ENCODE measurements around the gene ZSWIM3. TPM values are rescaled to one million over a fixed set of nuclear protein-coding genes. Genes with fewer than 3 reads are reported as not detected.

ZSWIM3 gene
- 1 to 10 TPM; 7.1 to 7.6 TPM for total RNA-seq

DNA sequence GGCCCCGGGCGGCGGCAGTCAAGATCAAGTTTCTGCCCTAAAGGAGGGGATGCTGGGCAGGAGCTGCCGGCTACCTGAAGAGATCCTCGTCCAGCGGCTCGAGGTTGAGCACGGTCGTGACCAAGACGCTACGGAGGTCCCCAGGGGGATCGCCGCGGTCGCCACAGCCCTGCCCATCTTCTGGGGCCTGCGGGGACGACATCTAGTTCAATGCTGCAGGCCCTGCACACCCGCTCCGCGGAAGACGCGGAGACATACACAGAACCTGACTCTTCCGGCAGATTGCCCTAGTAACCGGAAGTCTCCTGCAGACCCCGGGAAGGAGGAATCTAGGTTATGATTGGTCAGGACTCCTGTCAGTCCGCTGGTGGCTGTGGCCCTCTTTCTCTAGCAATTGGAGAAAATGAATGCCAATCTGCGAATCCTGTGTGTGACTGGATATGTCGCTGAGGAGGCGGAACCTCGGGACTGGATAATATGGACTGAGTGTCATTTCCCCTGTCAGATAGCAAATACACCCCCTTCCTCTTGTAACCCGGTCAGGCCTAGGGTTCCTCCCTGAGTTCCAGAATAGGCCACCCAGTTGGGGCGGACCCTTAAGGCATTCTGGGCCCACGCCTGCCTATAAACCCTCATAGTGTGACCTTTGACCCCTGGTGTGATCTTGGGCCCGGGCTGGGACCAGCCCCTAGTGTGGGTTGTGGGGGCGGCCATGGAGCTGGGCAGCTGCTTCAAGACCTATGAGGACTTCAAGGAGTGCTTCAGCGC, at the start of gene ZSWIM3, which contains the start of gene ACOT8:
ZSWIM3 (plus strand) TSS at position 501 of the 768 bp plus-strand sequence; CDS start at position 713, 212 bp downstream.
ACOT8 (minus strand) TSS at position 279 of the 768 bp plus-strand sequence; CDS start at position 202, 77 bp downstream.
- Mint-ChIP-seq H3K36me3 (ENCODE audit: low read depth) (peaks cover 15% of the 10 kb centered on the region), H3K4me1 (peaks cover 11% of the 10 kb centered on the region), H3K27ac (peak within 1 kb of the TSS; percentile 97), H3K4me3 (peak within 1 kb of the TSS; percentile 97), H3K27me3 (no peaks in the 10 kb centered on the region), H3K9me3 (no peaks in the 10 kb centered on the region)
- ATAC-seq (replicated peaks): peak; percentile 99

DNA sequence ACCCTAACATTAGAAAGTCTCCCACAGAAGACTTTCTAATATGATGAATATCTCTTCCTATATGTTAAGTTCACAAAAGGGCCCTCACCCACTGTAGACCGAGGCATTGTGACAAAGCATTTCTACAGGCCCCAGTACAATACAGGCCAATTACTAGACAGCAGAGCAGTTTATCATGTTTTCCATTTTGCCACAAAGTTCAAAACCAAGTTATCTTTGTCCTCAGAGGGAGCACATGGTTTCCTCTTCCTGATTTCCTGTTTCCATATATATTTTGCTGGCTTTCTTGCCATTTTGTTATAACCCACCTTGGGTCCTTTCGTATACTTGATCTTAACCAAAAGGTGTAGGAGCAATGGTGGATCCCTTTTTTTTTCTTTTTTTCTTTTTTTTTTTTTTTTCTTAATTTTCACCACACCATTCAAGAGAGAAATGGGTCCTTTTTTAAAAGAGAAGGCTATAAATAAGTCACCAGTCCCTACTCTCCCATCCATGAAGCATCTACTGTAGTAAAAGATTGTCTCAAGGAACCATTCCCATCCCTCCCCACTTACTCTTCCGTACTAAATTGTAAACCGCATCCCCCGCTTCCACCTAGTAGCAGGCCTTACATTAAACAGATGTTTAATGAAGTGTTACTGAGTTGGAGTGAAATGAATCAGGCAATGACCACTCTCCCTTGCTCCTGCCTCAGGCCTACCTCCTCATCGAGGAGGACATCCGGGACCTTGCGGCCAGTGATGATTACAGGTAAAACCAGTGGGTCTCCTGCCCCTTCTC, 47.0 kb upstream of the ZSWIM3 start:
- Mint-ChIP-seq H3K9me3 (no peaks in the 10 kb centered on the region), H3K4me3 (no peak overlapping the region), H3K27me3 (no peaks in the 10 kb centered on the region), H3K27ac (peak overlapping the region; percentile 13), H3K4me1 (no peaks in the 10 kb centered on the region), H3K36me3 (ENCODE audit: low read depth) (peaks cover 97% of the 10 kb centered on the region)
- no peak for ATAC-seq (replicated peaks)

DNA sequence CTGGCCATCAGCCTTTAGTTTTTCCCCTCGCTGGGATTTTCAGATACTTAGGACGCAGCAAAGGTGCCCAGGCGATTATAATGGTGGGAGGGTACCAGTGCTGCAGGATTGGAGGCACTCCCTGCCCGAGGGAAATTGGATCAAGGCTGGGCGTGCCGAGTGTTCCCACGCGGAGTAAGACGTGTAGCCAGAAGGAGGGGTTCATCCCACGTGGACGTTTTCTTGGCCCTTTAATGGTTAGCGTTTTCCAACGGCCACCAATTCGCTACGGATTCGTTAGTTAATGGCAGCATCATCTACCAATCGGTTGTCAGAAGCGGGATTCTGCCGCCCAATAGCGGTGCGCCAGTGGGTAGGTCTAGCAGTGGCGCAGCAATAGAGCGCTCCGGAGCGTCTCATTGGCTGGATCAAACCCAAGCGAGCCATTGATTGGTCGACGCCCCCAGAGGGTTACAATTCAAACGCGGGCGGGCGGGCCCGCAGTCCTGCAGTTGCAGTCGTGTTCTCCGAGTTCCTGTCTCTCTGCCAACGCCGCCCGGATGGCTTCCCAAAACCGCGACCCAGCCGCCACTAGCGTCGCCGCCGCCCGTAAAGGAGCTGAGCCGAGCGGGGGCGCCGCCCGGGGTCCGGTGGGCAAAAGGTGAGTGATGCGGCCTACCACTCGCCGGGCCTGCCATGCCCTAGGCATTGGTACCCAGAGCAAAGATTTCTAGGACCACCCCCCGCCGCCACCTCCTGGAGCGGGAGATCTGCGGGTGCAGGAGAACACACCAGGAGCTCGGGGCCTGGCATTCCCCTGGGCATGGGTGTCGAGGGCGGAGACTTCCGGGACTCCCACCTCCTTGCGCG, 45.0 kb upstream of the ZSWIM3 start, which contains the start of gene UBE2C:
UBE2C (plus strand) TSS at position 488 of the 849 bp plus-strand sequence; CDS start at position 540, 52 bp downstream.
- Mint-ChIP-seq H3K36me3 (ENCODE audit: low read depth) (peaks cover 93% of the 10 kb centered on the region), H3K9me3 (no peaks in the 10 kb centered on the region), H3K4me1 (no peaks in the 10 kb centered on the region), H3K27ac (peak within 1 kb of the TSS; percentile 92), H3K4me3 (peak within 1 kb of the TSS; percentile 94), H3K27me3 (no peaks in the 10 kb centered on the region)
- peak; percentile 100 for ATAC-seq (replicated peaks)

DNA sequence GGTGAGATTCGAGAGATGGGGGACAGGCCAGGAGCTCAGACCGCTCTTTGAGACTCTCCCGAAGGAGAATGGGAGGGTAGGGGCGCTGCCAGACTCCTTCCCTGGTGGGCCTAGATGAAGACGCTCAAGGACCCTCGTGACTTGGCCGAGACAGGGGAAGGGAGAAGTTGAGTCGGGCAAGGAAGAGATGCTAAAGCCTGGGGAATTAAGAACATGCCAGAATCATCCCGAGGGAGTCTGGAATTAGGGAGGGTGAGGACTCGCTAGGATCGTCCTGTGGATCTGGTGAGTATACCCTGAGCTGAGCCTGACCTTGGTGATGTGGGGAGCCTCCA, 44.4 kb upstream of the ZSWIM3 start:
- Mint-ChIP-seq H3K27me3 (no peaks in the 10 kb centered on the region), H3K4me3 (peak overlapping the region; percentile 94), H3K36me3 (ENCODE audit: low read depth) (peaks cover 87% of the 10 kb centered on the region), H3K9me3 (no peaks in the 10 kb centered on the region), H3K4me1 (no peaks in the 10 kb centered on the region), H3K27ac (peak overlapping the region; percentile 92)
- no peak for ATAC-seq (replicated peaks)

DNA sequence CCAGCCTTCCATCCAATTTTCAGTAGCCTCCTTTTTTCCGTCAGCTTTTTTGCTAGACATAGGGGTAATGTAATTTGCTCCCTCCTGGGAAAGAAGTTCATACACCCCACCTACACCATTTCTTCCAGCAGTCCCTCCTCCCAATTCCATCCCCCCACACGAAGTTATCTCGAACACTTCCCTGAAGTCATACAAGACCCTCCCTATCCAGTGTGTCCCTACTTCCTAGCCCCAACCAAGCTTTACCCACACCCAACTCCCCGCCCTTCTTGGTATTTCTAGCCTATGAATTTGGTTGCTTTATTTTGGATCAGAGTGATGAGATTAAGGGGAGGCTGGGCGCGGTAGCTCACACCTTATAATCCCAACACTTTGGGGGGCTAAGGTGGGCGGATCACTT, 43.9 kb upstream of the ZSWIM3 start:
- peak overlapping the region; percentile 92 for H3K27ac Mint-ChIP-seq
- peak overlapping the region; percentile 94 for H3K4me3 Mint-ChIP-seq
- no peak for ATAC-seq (replicated peaks)
- H3K27me3 Mint-ChIP-seq: no peaks in the 10 kb centered on the region
- peaks cover 82% of the 10 kb centered on the region for H3K36me3 Mint-ChIP-seq (ENCODE audit: low read depth)
- no peaks in the 10 kb centered on the region for H3K4me1 Mint-ChIP-seq
- H3K9me3 Mint-ChIP-seq: no peaks in the 10 kb centered on the region

DNA sequence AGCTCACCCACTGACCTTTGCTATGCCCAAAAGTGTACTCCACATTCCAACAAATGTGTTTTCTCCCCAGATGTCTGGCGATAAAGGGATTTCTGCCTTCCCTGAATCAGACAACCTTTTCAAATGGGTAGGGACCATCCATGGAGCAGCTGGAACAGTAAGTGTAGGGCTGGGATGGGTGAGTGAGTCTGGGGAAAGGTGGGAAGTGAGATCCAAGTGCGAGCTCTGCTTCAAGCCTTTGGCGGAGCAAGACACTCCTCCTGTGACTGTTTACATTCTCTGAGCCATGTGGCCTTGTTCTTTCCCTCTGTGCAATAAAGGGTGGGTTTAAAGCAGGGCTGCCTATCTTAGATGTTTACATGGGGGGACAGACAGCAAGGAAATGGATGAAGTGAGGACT, 43.1 kb upstream of the ZSWIM3 start:
- no peak for ATAC-seq (replicated peaks)
- Mint-ChIP-seq H3K4me3 (no peak overlapping the region), H3K27ac (no peak overlapping the region), H3K4me1 (no peaks in the 10 kb centered on the region), H3K9me3 (no peaks in the 10 kb centered on the region), H3K36me3 (ENCODE audit: low read depth) (peaks cover 74% of the 10 kb centered on the region), H3K27me3 (no peaks in the 10 kb centered on the region)

DNA sequence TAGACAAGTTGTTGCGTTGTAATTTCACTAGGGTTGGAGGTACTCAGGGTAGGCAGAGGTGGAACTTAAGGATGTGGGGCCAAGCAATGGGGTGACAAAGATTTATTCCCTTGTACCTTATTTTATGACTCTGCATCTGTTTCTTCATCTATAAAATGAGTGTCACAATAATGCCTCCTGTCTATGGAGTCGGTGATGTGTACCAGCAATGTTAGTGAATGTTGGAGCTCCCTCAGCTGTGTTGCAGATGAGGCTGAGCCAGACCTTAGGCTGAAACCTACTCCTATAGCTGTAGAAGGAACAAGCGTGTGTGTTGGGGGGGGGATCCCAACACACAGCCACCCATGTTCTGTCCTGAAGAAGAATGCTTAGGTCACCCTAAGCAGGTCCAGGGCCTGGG, 40.5 kb upstream of the ZSWIM3 start:
- no peaks in the 10 kb centered on the region for H3K4me1 Mint-ChIP-seq
- ATAC-seq (replicated peaks): no peak
- H3K27ac Mint-ChIP-seq: no peak overlapping the region
- no peaks in the 10 kb centered on the region for H3K9me3 Mint-ChIP-seq
- H3K36me3 Mint-ChIP-seq (ENCODE audit: low read depth): peaks cover 47% of the 10 kb centered on the region
- H3K4me3 Mint-ChIP-seq: no peak overlapping the region
- peaks cover 1% of the 10 kb centered on the region for H3K27me3 Mint-ChIP-seq

DNA sequence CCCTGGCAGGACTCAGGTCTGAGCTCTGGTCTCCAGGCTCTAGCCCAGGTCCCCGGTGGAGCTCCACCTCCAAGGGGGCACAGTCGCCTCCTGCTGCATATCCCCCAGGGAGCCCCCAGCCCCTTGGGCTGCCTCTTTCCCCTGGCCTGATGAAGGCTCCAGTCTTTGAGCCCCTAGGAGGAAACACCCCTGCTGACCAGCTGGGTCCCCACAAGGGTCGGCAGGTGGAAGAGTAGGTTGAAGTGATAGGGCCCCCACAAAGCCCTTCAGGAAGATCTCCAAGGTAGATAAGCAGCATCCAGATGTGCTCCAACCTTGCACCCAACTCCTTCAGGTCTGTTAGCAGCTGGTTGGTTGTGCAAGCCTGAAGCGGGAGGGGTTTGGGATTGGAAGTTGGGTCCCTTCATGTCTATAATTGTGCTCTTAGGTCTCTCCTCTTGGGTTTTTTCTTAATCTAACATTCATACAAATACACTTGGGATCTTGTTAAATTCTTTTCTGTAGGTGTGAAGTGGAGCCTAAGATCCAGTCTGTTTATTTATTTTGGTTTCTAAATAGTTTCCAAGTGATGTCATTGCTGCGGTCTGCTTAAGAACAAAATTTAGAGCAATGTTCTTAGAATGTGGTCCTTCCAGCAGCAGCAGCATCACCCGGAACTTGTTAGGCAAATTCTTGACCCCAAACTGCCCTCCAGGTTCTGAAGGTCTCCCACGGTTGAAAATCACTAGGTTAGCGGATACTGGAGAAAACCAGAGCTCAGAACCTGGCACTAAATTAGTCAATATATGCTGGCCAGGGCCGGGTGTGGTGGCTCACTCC, 39.8 kb upstream of the ZSWIM3 start:
- H3K27ac Mint-ChIP-seq: peak overlapping the region; percentile 52

DNA sequence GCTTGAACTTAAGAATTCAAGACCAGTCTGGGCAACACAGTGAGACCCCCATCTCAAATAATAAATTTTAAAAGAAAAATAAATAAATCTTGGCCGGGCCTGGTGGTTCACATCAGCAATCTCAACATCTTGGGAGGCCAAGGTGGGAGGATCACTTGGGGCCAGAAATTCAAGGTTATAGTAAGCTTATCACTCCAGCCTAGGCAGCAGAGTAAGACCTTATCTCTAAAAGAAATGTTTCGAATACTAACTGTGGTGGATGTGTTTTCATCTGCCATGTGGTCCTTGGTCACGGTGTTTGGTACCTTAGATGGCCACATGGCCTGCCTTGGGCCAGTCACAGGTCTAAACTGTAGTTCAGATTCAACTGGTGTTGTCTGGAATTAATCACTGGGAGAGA, 39.2 kb upstream of the ZSWIM3 start:
- Mint-ChIP-seq H3K9me3 (no peaks in the 10 kb centered on the region), H3K4me3 (no peak overlapping the region), H3K27me3 (peaks cover 6% of the 10 kb centered on the region), H3K4me1 (no peaks in the 10 kb centered on the region), H3K36me3 (ENCODE audit: low read depth) (peaks cover 35% of the 10 kb centered on the region), H3K27ac (no peak overlapping the region)
- ATAC-seq (replicated peaks): no peak

More for the DNA sequence above, 39.8 kb upstream of the ZSWIM3 start:
- ATAC-seq (replicated peaks): no peak
- H3K4me3 Mint-ChIP-seq: no peak overlapping the region
- H3K36me3 Mint-ChIP-seq (ENCODE audit: low read depth): peaks cover 41% of the 10 kb centered on the region
- no peaks in the 10 kb centered on the region for H3K9me3 Mint-ChIP-seq
- H3K4me1 Mint-ChIP-seq: no peaks in the 10 kb centered on the region
- H3K27me3 Mint-ChIP-seq: peaks cover 6% of the 10 kb centered on the region

DNA sequence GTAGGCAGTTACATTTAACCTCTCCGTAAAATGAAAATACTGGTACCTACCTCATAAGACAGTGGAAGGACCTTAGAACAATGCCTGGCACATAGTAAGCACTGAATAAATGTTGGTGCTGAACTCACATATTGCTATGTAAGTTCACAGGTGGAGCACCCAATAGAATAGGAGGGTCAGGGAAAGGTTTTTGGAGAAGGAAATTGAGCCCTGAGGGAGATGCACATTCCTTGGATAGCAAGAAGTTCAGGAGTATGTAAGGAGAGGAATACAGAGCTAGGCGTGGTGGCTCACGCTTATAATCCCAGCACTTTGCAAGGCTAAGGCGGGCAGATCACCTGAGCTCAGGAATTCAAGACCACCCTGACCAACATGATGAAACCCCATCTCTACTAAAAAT, 37.9 kb upstream of the ZSWIM3 start:
- Mint-ChIP-seq H3K36me3 (ENCODE audit: low read depth) (peaks cover 22% of the 10 kb centered on the region), H3K4me1 (peaks cover 6% of the 10 kb centered on the region), H3K27ac (no peak overlapping the region), H3K4me3 (no peak overlapping the region), H3K27me3 (peaks cover 16% of the 10 kb centered on the region), H3K9me3 (no peaks in the 10 kb centered on the region)
- ATAC-seq (replicated peaks): no peak

DNA sequence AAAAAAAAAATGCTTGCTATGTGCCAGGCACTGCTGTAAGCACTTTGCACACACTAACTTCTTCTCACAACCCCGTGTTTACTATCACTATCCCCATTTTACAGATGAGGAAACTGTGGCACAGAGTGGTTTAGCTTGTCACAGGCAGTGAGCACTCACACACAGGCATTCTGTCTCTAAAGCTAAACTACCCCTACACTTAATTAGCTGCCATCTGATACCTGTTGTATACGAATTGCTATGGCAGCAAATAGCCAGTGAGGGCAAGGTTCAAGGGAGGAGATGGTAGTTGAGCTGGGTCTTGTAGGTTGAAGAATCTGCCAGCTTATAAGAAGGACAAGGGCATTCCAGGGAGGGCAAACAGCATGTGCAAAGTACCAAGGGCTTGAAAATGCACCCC, 35.5 kb upstream of the ZSWIM3 start:
- no peak overlapping the region for H3K27ac Mint-ChIP-seq
- ATAC-seq (replicated peaks): no peak
- H3K36me3 Mint-ChIP-seq (ENCODE audit: low read depth): peaks cover 2% of the 10 kb centered on the region
- H3K4me1 Mint-ChIP-seq: peaks cover 8% of the 10 kb centered on the region
- peaks cover 16% of the 10 kb centered on the region for H3K27me3 Mint-ChIP-seq
- no peak overlapping the region for H3K4me3 Mint-ChIP-seq
- no peaks in the 10 kb centered on the region for H3K9me3 Mint-ChIP-seq

DNA sequence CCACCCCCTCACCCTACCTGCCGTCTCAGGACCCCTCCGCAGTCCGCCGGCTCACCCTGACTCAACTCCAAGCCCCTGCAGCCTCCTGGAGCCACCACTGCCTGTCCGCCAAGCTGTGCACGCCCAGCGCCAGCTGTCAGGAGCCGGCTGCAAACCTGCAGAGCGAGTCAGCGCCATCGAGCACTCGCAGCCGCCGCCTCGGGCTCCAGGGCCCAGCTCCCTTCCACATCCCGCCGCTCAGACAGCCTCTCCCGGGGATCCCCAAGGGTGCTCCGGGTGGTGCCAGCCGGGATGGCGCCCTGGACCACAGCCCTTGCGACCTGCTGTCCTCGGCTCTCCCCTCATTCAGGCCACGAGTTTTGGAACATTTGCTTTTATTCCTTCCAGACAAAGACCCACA, 34.6 kb upstream of the ZSWIM3 start:
- Mint-ChIP-seq H3K9me3 (no peaks in the 10 kb centered on the region), H3K4me3 (no peak overlapping the region), H3K27ac (no peak overlapping the region), H3K36me3 (ENCODE audit: low read depth) (no peaks in the 10 kb centered on the region), H3K27me3 (peaks cover 16% of the 10 kb centered on the region), H3K4me1 (peaks cover 8% of the 10 kb centered on the region)
- ATAC-seq (replicated peaks): no peak

DNA sequence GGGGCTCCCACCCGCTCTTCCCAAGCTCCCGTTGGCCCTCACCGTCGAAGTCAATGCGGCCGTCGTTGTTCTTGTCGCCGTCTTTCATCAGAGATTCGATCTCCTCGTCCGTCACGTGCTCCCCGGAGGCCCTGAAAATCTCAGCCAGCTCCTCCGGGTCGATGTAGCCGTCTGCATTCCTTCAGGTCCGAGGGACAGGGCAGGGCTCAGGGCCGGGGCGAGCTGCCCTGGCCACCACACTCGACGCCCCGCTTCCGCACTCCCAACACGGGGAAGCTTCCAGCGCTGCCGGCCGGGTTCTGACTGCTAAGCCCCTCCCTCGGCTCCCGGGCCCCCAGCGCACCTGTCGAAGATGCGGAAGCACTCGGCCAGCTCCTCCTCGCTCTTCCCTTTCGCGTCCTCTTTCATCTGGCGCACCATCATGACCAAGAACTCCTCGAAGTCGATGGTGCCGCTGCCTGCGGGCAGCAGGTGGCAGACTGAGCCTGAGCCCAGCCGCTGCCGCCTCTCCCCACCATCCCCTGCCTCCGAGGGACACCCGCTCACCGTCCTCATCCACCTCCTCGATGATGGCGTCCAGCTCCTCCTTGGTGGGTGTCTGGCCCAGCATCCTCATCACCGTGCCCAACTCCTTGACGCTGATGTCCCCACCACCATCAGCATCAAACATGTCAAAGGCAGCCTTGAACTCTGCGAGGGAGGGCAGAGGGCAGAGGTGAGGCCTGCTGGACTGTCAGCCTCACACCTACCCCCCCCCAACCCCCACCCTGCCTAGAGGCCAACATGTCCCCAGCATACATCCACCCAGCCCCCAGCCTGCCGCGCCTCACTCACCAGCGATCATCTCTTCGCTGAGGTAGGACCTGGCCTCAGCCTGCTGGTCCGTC, 33.2 kb upstream of the ZSWIM3 start:
- peaks cover 8% of the 10 kb centered on the region for H3K4me1 Mint-ChIP-seq
- H3K4me3 Mint-ChIP-seq: peak overlapping the region; percentile 80
- peak; percentile 91 for ATAC-seq (replicated peaks)
- H3K27ac Mint-ChIP-seq: peak overlapping the region; percentile 78
- H3K36me3 Mint-ChIP-seq (ENCODE audit: low read depth): no peaks in the 10 kb centered on the region
- peaks cover 16% of the 10 kb centered on the region for H3K27me3 Mint-ChIP-seq
- H3K9me3 Mint-ChIP-seq: no peaks in the 10 kb centered on the region

Data from activated T-helper 17 cell treated with anti-CD3 and anti-CD28 coated beads, Interleukin-2, amount 50 U/mL, for 72 hours (primary cell).